Fibroblast of pulmonary artery (primary cell): ENCODE results near the gene NOL6.
A peak's percentile ranks its signal among the peaks of the same experiment; 100 is the strongest.

ENCODE experiments used
- DNase-seq: peaks from one replicate; pipeline ENCODE4 v3.0.0-alpha.2; 2010; ENCODE audit warnings: low read depth
- H3K4me3 ChIP-seq: replicated peaks from 2 replicates; pipeline ENCODE4 v1.5.1; 2011; ENCODE audit warnings: low read depth, mild to moderate bottlenecking, control low read depth, low read length, moderate library complexity
- TF ChIP-seq, protein P1 (sequence below): IDR thresholded peaks from 2 replicates; pipeline ENCODE4 v1.5.1; 2011; ENCODE audit warnings: mild to moderate bottlenecking, control low read depth, low read length, inconsistent platforms; ENCODE audit errors: missing control alignments

Gene NOL6

DNA sequence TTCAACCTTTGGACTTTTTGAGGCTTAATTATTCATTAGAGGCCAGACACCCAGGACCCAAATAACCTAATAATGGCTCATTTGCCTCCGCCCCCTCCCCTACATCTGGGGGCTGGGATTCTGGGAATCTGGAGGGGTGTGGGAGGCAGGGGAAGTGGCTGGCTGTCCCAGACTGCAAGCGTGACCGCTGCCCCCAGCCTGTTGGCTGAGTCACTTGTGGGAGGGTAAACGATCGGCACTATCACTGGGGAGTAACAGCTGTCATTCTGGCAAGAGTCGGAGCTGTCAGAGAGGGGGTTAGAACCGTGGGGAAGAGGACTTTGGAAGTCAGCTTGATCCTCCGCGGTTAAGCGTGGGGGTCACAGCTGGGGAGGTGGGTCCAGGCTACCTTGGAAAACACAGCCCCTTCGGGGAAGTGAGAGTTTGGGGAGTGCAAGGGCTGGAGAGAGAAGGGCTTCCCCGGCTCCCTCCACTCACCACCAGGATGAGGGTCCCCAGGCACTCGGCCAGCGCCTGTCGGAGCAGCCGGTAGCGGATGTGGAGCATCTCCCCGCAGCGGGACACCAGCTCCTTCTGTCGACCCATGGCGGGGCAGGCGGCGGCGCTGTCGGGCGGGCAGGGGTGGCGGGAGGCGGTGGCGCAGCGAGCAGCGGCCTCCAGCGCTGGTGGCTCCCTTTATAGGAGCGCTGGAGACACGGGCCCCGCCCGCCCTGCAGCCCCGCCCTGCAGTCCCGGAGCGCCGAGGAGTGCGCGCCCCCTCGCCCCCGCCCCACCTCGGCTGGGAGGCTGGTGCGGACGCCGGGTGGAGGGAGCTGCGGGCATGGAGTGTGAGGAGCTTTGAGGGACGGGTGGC, 26.6 kb downstream of the NOL6 start, which contains the start of gene AQP3:
Gene AQP3, minus strand, starts transcription at position 648 of the 853 bp plus-strand sequence. Its CDS starts 63 bp downstream, at position 585.
- TF ChIP-seq, protein P1, sequence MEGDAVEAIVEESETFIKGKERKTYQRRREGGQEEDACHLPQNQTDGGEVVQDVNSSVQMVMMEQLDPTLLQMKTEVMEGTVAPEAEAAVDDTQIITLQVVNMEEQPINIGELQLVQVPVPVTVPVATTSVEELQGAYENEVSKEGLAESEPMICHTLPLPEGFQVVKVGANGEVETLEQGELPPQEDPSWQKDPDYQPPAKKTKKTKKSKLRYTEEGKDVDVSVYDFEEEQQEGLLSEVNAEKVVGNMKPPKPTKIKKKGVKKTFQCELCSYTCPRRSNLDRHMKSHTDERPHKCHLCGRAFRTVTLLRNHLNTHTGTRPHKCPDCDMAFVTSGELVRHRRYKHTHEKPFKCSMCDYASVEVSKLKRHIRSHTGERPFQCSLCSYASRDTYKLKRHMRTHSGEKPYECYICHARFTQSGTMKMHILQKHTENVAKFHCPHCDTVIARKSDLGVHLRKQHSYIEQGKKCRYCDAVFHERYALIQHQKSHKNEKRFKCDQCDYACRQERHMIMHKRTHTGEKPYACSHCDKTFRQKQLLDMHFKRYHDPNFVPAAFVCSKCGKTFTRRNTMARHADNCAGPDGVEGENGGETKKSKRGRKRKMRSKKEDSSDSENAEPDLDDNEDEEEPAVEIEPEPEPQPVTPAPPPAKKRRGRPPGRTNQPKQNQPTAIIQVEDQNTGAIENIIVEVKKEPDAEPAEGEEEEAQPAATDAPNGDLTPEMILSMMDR, result no peak
- DNase-seq, result peak; percentile 63
- H3K4me3 ChIP-seq, result peak within 1 kb of the TSS; percentile 52

DNA sequence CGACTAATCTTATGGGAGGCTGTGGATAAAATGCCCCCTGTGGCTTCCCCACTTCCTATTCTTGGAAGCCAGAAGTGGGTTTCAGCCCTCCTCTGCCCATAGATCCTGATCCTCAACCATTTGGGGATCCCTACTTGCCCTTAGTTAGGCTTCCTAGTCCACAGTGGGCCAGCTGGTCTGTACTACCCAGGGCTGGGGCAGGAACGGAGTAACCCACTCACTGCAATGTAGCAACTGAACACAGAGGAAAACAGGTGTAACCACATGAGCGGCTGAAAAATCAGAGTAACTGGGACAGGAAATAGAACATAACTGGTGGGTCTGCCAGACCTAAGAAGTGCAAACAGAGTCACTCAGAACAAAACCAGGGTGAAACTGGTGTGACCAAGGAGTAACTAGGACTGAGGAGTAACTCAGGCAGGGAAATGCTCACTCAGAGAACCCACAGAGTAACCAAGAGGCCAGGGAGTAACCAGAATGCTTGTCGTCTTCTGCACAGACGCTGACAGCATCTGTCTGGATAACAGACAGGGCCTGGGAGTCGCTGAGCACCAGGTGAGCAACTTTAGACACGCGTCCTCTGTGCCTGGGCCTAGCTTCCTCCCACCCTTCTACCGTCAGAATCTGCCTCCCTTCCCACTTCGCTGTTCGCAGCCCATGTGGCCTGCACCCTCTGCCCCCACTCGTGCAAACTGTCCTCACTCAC, 27.3 kb downstream of the NOL6 start:
- peak overlapping the region; percentile 52 for H3K4me3 ChIP-seq
- TF ChIP-seq, protein P1, result no peak
- DNase-seq, result peak; percentile 20

- H3K4me3 ChIP-seq, result no peak overlapping the region
- no peak for DNase-seq
- TF ChIP-seq, protein P1, result no peak
Measured at GRCh38 chr9:33445389-33446239, 28.1 kb downstream of the NOL6 start.

DNA sequence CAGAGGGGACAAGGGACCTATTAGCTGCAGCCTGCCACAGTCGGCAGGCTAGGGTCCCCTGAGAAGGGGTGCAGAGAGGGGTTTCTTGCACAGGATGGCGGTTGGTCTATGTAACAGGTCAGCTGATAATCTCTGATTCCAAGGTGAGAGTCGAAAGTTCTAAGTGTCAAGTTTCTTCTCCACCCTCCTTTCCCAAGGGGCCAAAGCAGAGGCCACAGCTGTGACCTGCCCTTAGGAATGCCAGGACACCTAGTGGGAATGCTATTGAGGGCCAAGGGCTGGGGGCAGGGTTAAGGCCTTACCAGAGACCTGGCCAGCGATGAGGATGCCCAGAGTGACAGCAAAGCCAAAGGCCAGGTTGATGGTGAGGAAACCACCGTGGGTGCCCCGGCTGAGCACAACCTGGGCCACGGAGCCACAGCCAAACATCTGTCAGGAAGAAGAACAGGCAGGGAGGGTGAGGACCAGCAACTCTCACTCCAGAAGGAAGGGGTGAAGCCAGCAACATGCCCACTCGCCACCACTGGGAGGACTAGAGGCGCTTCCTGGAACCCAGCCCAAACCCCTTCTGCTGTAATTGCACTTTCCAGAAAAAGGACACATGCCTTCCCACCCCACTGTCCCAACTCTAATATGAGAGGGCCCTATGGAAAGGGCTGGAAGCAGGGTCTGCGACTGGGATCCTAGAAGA, 30.1 kb downstream of the NOL6 start:
- no peak overlapping the region for H3K4me3 ChIP-seq
- DNase-seq, result no peak
- TF ChIP-seq, protein P1, result no peak

DNA sequence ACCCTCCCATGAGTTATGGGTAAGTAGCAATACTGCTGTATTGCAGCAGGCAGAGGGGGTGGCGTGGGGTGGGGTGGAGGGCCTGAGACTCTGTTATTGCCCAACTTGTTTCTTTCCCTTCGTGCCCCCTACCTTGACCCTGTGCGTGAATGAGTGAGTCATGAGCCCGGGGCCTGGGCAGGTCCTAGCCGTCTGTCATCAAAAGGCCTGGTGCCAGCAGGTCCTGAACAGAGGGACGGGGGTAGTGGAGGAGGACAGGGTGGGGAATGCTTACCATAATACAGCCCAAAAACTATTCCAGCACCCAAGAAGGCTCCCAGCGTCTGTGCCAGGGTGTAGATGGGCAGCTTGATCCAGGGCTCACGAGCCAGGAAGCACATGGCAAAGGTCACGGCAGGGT, 30.7 kb downstream of the NOL6 start:
- TF ChIP-seq, protein P1, result no peak
- no peak overlapping the region for H3K4me3 ChIP-seq
- peak; percentile 64 for DNase-seq

GRCh38 chr9:33442125-33442524, 31.6 kb downstream of the NOL6 start:
- TF ChIP-seq, protein P1, result no peak
- no peak for DNase-seq
- H3K4me3 ChIP-seq, result no peak overlapping the region
